Inflammatory macrophage treated with lipopolysaccharide for 1 hour (primary cell): ENCODE results near the gene FN3K.
"Not testable (repeated sequence)": the region's sequence is repeated elsewhere in the genome, so short reads cannot be mapped to it uniquely, and the experiment has no call there.

ENCODE experiments used
- DNase-seq, 2 donors: peaks; one replicate each; pipeline ENCODE4 v3.0.0-alpha.2; 2020 to 2022

Gene FN3K

GRCh38 chr17:82737967-82738877, 2.8 kb downstream of the FN3K start:
- DNase-seq: no peak

- no peak for DNase-seq
Measured at GRCh38 chr17:82740906-82741759, 5.7 kb downstream of the FN3K start.

- no peak for DNase-seq
Measured at GRCh38 chr17:82743344-82744219, 8.2 kb downstream of the FN3K start.

GRCh38 chr17:82744736-82745135, 9.3 kb downstream of the FN3K start:
- not testable (repeated sequence) for DNase-seq

- no peak for DNase-seq
Measured at GRCh38 chr17:82745524-82745923, 10.1 kb downstream of the FN3K start.

GRCh38 chr17:82748756-82749155, 13.3 kb downstream of the FN3K start:
- DNase-seq: no peak

- no peak for DNase-seq
Measured at GRCh38 chr17:82750241-82750908, 15.0 kb downstream of the FN3K start.

- DNase-seq: peak in 1 of 2 donors; percentile 9
Measured at GRCh38 chr17:82751171-82751570, 15.8 kb downstream of the FN3K start.

- DNase-seq: peak; percentile 71 to 88
Measured at GRCh38 chr17:82751571-82752370, 16.4 kb downstream of the FN3K start, which contains the start of gene TBCD. Gene TBCD (plus strand): TSS chr17:82752065. CDS start chr17:82752194, 129 bp downstream.

- DNase-seq: peak in 1 of 2 donors; percentile 5
Measured at GRCh38 chr17:82752371-82753200, 17.2 kb downstream of the FN3K start.

- no peak for DNase-seq
Measured at GRCh38 chr17:82753201-82753464, 17.7 kb downstream of the FN3K start.

GRCh38 chr17:82754297-82755208, 19.1 kb downstream of the FN3K start:
- peak in 1 of 2 donors; percentile 7 for DNase-seq

GRCh38 chr17:82756166-82756565, 20.8 kb downstream of the FN3K start:
- no peak for DNase-seq

GRCh38 chr17:82765371-82765770, 30.0 kb downstream of the FN3K start:
- no peak for DNase-seq

GRCh38 chr17:82767041-82767754, 31.8 kb downstream of the FN3K start:
- peak; percentile 43 to 85 for DNase-seq

- DNase-seq: no peak
Measured at GRCh38 chr17:82769041-82769440, 33.6 kb downstream of the FN3K start.

GRCh38 chr17:82772026-82772425, 36.6 kb downstream of the FN3K start:
- DNase-seq: no peak

- not testable (repeated sequence) for DNase-seq
Measured at GRCh38 chr17:82774456-82774855, 39.0 kb downstream of the FN3K start.
